GM18498 (cell line): ENCODE measurements around the gene GIMAP1.
A peak's percentile ranks its signal among the peaks of the same experiment; 100 is the strongest.

Experiments
- ATAC-seq: cut with Tn5 transposase; IDR thresholded peaks from one replicate; pipeline ENCODE4 v1.9.1; 2021; ENCODE audit warnings: mild to moderate bottlenecking, moderate library complexity; ENCODE audit not compliant: unreplicated experiment

Gene GIMAP1

DNA sequence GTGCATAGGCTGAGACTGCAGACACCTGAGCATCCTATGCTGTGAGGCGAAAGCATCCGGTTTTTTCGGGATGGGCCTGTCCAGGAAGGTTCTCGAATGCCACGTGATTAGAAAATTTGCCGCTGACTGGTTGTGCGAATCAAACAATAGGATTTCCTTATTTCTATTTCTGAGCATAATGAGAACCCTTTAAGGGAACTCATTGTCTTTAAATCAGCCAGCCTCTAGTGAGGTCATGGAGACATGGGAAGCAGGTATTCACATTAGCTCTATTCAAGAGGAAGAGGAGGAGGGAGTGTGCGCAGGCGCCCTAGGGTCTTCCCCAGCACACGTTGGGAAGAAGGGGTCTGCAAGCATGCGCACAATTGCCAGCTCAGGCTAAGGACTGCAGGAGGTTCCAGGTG is 5.6 kb downstream of the GIMAP1 start:
- ATAC-seq = no peak

DNA sequence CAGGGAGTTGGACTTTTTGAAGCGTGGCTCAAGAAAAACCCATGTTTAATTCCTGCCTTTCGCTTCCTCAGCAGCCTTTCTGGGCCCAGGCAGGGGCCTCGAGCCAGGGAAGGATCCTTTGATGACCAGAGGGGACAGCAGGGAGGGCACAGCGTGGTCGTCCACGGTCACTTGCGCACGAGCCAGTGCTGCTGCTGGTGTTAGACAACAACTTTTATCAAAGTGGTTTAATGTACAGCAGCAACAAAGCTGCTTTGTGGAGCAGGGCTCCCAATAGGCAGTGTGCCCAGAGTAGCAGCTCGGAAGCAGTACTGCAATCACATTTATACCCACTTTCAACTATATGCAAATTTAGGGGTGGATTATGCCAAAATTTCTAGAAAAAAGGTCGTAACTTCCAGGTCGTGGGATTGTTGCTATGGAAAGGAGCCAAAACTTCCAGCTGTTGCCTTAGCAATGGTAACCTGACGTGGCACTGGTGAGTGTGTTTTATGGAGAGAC is 6.1 kb downstream of the GIMAP1 start:
- ATAC-seq = no peak

DNA sequence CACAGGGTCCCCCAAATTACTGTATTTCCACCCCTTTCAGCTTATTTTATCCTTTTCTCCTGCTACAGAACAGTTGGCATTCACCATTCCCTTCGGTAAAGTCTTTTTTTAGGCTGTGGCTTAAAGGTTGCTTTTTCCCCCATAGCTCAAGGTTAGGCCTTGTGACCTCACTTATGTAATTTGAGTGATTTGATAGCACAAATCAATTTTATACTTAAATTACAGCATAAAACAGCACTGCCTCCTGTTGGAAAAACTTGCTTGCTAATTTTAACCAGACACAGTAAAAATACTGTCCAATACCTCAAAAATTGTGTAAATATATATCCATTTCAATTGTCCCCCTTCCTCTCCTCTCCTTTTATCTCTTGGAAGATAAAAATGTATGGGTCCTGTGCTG is 7.1 kb downstream of the GIMAP1 start:
- ATAC-seq = no peak

DNA sequence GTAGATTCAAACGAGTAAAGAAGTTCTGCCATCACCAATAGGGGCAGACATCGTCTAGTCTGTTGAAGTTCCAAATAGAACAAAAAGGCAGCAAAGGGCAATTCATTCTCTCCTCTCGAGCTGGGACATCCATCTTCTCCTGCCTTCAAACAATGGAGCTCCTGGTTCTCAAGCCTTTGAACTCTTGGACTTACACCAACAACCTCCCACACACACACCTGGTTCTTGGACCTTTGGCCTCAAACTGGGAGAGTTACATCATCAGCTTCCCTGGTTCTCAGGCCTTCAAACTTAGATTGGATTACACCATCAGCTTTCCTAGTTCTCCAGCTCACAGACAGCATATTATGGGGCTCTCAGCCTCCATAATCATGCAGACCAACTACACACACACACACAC is 11.0 kb downstream of the GIMAP1 start:
- ATAC-seq = no peak

DNA sequence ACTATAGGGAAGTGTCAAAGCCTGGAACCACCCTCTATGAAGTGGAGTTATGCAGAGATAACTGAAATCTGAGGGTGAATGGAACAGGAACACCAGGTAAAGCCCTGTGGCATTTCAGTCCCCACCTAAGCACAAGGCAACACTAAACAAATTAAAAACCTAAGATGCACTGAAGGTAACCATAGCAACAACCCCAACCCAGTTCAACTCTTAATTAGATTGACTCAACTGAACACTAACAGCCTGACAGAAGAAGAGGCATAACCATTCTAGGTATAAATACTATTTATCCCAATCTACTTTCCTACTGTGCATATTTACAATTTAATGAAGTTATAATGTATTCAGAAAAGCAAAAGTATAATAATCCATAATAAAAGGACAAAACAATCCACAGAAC is 11.6 kb downstream of the GIMAP1 start:
- ATAC-seq = no peak

DNA sequence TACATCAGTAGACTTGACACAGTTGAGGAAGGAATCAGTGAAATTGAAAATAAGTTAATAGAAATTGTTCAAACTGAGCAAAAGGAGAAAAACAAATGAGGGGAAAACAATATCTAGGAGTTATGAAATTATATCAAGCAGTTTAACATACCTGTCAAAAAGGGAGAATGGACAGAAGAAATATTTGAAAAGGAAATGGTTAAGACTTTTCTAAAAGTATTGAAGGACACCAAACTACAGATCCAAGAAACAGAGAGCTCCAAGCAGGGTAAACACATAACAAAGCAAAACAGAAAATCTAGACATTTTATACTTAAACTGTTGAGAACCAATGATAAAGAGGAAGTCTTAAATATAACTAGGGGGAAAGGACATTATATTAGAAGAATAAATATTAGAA is 12.2 kb downstream of the GIMAP1 start:
- ATAC-seq = no peak

DNA sequence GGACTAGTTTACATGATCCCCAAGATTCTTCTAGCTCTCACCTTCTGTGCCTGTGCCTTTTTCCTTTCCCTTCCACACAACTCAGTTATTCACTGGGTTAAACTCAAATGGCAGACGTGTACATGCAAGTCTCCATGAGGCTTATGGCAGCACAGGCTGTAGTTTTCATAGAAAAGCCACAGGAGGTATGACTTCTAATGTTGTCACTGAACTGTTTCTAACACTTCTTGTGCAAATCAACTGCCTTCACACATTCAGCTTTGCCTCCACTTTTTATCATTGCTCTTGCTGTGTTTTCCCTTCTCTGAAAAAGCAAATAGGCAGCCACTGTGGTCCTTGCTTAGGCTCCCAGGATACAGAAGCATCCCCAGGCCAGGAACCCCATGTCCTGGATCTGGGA is 15.5 kb downstream of the GIMAP1 start:
- ATAC-seq = no peak

DNA sequence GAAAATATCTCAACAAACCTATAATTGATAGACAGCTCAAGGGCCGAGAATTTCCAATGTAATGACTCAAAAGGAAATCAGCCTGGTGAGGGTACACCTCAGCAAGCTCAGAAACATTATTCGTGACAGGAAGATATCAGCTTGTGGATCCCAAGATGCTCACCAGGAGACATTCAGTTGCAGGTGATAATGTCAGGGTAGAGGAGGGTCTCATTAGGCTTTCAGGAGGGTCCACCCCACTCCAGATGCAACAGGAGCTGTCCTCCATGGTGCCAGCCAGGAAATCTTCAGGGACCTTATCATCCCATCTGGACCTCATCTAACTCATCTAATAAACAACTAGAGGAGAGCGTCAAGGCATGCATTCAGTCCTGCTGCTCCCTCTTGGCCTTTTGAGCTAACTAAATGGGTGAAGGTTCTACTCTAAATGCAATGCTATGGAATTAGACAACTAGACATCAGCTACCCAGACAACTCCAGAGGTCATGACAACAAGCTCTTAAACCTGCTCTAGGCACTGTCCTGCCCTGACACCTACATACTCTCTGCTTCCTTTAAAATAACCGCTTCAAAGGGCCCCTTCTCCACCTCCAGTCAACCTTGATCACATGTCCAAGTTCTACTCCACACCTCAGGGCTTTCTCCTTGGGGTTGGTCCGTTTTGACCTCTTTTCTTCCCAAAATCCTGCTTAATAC is 16.5 kb downstream of the GIMAP1 start:
- no peak for ATAC-seq

DNA sequence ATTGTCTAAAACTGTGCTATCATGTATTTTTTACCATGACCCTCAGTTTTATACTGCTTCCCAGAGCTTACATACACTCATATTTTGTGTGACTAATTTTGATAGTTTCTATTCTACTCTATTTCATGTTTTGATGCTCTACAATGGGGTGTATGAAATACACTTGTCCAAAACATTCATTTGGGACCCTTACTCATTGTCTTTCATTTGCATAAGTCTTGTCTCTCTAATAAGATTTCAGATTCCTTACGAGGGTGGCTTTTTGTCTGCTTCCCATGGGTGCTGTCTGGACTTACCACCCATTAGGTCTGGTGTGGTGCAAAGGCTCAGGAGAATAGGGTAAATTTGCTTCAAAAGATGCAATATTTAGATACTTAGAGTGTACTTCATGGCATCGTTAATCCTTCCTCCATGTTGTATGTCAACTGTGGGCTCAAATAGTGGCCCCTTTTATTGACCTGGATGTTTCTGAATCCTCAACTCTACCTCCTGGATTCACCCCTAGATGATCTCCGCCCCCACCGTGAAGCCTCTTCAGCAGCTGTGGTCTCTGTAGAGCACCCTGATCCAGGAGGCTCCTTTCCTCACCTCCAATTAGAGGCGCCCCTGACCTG is 17.2 kb downstream of the GIMAP1 start:
- no peak for ATAC-seq

DNA sequence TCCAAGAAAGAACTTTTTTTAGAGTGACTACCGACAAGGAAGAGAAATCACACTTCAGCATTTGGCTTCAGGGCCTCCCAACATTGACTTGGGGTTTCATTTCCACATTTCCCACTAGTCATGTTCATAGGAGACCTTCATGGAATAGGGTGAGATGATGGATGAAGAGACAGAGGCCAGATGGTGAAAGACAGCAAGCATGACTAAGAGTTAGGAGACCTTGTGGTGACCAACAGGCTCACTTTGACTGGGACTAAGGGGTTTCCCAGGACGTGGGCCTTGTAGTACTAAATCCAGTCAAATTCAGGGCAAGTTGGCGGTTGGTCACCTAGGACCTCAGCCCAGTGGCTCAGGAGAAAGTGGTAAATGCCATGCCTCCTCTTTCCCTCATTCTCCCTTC is 17.8 kb downstream of the GIMAP1 start:
- no peak for ATAC-seq

DNA sequence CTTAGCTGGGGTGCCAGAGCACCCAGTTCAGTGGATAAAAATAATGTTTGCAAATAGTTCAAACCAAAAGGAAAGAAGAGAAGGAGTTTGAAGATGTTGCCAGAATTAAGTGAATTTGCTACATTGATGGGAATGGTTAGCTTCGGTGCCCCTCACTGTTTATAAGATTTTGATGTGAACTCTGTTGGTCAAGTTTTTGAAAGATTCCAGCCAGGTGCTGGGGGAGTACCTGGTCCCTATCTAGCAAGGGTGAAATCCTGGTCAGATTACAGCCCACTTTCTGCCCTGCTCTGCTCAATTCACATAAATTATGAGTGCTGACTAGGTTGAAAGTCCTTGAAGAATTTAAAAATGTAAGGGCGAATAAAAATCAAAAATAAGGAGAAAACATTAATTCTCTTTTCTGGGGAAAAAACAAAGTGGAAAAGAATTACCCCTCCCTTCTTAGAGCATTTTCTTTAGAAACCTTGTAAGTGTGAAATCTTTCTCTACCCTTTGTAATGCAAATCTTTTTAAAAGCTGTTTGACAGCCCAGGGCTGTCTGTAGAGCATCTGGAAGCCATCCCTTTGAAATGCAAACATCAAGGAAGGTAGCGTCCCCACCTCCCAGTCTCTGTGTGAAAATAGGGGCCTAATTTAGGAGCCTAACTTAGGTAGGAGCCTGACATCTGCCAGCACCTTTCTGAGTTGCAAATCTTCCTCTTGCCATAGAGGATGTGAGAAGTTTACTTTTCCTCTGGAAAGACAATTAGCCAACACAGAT is 19.4 kb downstream of the GIMAP1 start:
- ATAC-seq = no peak

DNA sequence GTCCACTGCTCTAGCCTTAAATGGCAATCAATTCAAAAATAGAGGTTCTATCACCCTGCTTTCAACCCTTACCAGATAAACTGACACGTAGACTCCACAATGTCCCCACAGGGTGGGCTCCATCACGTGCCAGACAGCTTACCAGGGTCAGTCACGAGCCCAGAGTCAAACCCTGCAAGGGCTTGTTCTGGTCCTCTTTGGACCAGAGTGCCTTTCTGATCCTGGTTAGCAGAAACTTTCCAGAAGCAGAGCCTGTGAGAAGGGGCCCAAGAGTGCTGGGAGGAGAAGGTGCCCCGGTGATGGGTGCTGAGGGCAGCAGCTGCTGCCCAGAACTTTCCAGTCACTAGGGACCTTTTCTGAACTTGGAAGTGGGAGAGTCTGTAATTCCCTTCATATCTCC is 20.5 kb downstream of the GIMAP1 start:
- peak; percentile 21 for ATAC-seq

DNA sequence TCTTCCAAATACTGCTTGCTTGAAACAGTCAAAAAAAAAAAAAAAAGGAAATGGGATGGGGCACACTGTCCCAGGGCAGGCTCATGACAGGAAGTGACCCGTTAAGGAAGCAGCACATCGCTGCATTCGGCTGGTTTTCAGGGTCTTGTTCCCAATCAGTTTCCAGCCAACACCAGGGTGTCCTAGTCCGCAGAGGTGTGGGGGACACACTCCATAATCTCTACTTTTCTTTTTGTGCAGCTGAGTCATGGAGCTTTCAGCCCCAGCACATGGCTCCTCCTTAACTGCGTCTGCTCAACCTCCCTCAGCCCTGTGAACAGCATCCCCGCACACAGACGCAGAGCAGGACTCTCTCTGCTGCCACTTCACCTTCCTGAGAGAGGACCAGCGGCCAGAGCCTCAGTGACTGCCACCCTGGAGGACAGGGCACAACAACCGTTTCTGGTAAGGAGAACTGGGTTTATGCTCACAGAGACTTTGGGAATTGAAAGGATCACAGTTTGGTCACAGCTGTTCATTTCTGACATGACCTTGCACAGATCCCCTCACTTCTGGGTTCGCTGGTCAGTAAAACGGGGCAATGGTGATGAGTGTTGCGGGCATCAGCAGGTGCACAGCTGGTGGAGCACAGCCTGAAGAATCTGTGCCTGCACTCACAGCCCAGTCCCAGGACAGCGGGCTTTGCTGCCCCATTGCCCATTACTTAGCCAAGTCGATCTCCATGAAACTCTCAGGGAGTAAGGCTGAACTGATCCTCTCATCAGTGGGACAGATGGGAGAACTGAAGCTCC is 21.0 kb downstream of the GIMAP1 start, which contains the start of gene GIMAP5:
Gene GIMAP5 (plus strand): TSS at position 154 of the 791 bp plus-strand sequence. CDS start 3,467 bp downstream, outside the sequence.
- peak; percentile 75 for ATAC-seq

DNA sequence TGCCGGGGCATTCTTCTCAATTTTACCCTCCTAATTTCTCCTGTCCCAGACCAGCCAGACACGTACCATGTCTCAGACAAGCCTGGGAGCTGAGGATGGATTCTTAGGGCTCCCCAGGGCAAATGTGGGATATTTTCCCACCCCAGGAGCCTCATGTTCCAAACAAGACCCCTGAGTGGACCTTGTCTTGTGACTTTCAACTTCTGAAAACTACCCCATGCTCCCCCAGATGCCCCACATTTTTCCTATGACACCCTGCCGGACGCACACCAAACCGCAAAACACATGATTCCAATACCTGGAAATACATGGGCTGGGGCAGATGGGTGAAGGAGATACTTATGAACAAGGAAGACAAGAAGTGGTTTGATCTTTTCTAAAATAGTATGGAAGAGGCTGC is 21.7 kb downstream of the GIMAP1 start:
- ATAC-seq = no peak

DNA sequence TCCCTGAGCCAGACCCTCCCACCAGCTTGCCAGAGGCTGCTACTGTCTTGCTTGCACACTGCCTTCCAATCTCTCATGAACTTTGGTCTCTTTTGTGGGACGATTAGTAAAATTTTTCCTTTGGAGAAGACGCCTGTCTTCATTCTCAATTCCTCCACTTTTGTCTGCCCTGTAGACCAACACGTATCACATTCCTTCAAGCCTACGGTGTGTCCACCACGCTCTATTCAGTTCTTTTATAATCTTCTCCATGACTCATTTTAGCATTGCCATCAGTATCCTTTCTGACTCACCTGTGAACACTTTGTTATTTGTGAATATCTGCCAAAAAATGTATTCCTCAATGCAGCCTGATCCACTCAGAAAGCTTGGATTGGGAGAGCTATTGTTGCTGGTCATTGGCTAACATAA is 22.2 kb downstream of the GIMAP1 start:
- no peak for ATAC-seq

DNA sequence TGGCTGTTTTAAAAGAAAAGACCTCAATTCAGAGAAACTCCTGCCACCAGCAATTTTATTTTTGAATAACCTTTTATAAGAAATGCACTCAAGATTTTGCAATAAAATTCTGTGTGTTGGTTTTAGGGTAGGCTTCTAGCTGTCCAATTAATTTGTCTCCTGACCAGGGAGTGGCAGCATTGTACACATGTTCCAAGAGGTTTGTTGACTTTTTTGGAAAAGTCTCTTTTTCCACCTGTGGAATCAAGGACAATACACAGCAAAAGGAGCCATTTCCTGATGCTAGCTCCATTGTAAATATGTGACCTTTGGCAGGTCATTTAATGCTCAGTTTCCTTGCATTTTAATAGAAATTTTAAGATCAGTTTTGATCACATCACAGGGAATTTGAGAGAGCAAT is 22.6 kb downstream of the GIMAP1 start:
- no peak for ATAC-seq

DNA sequence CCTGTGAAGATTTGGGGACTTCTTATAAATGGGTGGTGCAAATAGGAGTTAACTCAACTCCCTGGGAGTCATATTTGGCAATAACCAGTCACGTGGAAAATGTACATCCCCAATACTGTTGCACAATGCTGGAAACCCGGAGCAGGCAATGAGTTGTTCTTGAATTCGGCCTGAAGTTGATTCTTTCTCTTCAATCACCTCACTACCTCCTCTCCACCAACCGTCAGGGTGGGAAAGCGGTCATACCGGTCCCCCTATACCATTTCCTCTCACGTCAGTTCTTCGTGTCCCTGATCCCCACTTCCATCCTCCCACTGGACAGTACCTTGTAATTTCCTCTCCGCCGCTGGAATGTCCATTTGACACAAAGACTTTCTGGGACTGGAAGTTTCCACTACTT is 23.6 kb downstream of the GIMAP1 start:
- ATAC-seq = no peak

DNA sequence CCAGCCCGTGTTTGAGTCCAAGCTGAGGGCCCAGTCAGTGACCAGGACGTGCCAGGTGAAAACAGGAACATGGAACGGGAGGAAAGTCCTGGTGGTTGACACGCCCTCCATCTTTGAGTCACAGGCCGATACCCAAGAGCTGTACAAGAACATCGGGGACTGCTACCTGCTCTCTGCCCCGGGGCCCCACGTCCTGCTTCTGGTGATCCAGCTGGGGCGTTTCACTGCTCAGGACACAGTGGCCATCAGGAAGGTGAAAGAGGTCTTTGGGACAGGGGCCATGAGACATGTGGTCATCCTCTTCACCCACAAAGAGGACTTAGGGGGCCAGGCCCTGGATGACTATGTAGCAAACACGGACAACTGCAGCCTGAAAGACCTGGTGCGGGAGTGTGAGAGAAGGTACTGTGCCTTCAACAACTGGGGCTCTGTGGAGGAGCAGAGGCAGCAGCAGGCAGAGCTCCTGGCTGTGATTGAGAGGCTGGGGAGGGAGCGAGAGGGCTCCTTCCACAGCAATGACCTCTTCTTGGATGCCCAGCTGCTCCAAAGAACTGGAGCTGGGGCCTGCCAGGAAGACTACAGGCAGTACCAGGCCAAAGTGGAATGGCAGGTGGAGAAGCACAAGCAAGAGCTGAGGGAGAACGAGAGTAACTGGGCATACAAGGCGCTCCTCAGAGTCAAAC is 26.0 kb downstream of the GIMAP1 start:
- ATAC-seq = no peak

DNA sequence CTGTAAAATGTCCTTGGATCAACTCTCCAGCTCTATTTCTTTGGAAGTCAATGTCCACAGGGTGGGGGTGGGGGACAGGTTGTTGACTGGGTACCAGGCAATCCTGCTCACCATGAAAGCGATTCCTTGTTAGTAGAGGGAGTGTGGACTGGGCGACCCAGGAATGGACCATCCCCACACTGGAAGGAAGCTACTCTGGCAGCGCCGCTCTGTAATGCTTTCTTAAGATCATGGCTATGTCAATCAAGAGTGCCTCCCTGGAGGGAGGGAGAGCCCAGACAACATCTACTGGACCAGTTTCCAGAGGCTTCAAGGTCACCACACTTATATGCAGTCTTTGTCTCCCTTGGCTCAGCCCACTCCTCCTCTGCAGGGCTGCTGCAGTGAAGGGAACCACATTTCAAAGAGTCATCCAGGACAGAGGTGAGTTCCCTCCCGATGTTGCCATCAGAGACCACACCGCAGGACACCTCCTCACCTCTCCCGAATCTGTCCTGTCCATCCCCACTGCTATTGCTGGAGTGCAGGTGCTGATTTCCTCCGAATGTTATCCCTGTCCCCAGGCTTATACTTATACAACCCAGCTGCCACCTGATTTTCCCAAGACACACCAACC is 27.7 kb downstream of the GIMAP1 start:
- no peak for ATAC-seq

DNA sequence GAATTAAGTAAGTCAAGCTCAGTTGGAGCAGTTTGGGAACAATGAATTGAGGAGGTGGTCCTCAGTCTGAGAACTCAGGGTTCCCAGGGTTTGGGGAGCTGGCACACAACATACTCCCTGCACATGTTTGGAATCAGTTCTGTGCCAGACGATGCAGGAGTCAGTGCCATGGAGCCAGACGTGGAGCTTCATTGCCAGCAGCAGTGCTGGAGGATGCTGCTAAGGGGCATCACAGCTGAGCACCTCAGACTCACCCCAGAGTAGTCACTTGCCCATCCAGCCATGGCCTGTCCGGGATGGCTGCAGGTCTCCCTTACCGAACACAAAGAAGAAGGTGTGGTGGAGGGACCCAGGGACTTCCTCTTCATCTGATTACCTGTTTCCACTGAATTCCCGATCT is 28.7 kb downstream of the GIMAP1 start:
- ATAC-seq = no peak
